GM12873 (cell line): Measurements from ENCODE around the gene MECR.

Experiments used
- TF ChIP-seq, protein P1 (sequence below): IDR thresholded peaks from 2 replicates; pipeline ENCODE4 v1.5.1; 2012; ENCODE audit warnings: low read depth, mild to moderate bottlenecking, moderate library complexity, low read length, control low read depth; ENCODE audit not compliant: insufficient read depth; ENCODE audit errors: missing control alignments

The MECR gene

DNA sequence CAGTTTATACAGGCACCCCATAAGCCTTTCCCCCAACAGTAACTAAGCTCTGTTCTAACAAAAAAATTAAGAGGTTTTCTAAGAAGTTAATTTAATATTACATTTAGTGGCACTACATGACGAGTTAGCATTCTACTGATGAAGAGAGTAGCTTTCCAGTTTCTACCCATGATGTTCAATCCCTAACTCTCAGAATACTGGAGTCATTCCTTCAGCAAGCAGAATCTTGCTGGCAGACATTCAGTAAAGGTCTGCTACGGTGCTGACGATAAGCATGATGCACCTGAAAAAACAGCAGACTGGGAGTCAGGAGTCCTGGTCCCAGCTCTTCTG is 73.5 kb downstream of the MECR start:
- TF ChIP-seq, protein P1, sequence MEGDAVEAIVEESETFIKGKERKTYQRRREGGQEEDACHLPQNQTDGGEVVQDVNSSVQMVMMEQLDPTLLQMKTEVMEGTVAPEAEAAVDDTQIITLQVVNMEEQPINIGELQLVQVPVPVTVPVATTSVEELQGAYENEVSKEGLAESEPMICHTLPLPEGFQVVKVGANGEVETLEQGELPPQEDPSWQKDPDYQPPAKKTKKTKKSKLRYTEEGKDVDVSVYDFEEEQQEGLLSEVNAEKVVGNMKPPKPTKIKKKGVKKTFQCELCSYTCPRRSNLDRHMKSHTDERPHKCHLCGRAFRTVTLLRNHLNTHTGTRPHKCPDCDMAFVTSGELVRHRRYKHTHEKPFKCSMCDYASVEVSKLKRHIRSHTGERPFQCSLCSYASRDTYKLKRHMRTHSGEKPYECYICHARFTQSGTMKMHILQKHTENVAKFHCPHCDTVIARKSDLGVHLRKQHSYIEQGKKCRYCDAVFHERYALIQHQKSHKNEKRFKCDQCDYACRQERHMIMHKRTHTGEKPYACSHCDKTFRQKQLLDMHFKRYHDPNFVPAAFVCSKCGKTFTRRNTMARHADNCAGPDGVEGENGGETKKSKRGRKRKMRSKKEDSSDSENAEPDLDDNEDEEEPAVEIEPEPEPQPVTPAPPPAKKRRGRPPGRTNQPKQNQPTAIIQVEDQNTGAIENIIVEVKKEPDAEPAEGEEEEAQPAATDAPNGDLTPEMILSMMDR = no peak

DNA sequence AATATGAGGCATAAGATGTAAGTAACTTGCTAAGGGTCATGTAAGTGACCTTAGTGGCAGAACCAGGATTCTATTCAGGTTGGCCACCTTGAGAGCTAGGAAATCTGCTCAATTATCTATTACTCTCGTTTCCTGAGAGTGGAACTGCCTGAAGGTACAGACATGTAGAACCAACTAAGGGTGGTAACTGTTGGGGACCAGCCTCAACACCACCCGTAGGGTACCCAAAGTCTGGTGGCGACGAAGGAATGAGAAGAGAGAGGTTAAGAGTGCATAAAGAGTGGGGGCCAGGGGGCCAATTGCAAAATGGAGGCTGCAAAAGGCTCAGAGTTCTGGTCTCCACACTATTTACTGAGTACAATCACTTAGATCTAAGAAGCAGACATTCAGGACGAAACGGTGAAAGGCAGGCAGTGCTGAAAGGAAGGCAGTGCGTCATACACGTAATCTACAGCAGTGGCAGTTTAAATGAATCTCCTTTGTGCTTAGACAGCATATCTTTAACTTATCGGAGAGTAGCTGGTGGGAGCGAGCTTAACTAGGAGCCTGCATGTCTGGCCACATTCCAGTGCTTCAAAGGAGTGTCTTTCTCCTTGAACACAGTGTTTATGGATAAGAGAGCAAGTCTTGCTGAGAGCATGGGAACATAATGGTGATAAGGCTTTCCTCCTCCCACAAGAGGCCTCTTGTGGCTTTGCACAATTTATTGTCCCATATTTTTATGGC is 74.0 kb downstream of the MECR start:
- TF ChIP-seq, protein P1 = no peak

- TF ChIP-seq, protein P1 = no peak
Measured at GRCh38 chr1:29152046-29152805, 78.5 kb downstream of the MECR start.

- TF ChIP-seq, protein P1 = no peak
Measured at GRCh38 chr1:29148656-29149491, 81.9 kb downstream of the MECR start.

DNA sequence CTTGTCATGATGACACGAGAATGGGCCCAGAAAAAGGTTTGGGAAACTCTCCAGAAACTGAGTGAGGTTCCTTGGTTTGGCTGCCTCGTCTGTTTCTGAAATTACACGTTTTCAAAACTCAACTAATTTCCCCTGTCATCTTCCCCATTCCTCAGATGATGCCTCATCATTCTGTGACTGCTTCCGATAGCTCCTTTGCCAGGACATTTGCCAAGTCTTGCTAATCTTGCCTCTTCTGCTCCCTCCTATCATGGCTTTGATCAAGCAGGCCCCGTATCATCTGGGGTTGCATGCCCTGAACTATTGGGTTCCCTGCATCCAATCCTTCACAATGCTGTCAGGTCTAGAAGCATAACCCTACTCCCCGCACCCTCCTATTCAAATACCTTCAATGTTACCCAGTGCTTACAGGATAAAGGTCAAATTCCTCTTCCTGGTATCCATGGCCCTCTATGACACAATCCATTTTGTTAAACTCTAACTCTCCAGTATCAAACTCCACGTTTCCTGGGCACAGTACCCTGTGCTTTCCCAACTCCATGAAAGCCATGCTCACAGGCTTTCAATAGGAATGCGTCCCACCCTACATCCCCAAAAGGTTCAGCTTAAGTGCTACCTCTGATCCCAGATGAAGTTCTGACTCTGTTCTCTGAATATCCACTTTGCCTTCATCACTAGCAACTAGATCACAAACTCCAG is 84.8 kb downstream of the MECR start:
- TF ChIP-seq, protein P1 = no peak

- TF ChIP-seq, protein P1 = no peak
Measured at GRCh38 chr1:29144178-29144577, 86.6 kb downstream of the MECR start.
